ENCODE results near the gene PTMS.

GRCh38 chr12:6742834-6743233 lies 23.3 kb upstream of the PTMS start:
- TF ChIP-seq POLR2A (IDR thresholded peaks at IDR 0.05; ENCODE audit: low read depth, low read length) = no peak
- TF ChIP-seq POLR2AphosphoS5 (IDR thresholded peaks at IDR 0.05; ENCODE audit: low read depth, low read length) = no peak
- TF ChIP-seq POU2F2 (IDR thresholded peaks at IDR 0.05; ENCODE audit: low read depth, low read length) = no peak
- no peak for TF ChIP-seq TAF1 (IDR thresholded peaks at IDR 0.05; ENCODE audit: low read depth, low read length)
- no peak for TF ChIP-seq SPI1 (IDR thresholded peaks at IDR 0.05; ENCODE audit: low read depth, low read length)
- TF ChIP-seq PAX5 (IDR thresholded peaks at IDR 0.05; ENCODE audit: insufficient read depth, low read length, severe bottlenecking) = no peak

Data from GM12891 (cell line).